ENCODE data around the gene FERMT1. TPM values are rescaled to one million over a fixed set of nuclear protein-coding genes. Genes with fewer than 3 reads are reported as not detected.

The FERMT1 gene
- total and polyA plus RNA-seq, 2 of the 13 experiments (the other 11 are each of a cell fraction or from before 2014, with no cell fraction given), result 15.8 to 29.5 TPM

DNA sequence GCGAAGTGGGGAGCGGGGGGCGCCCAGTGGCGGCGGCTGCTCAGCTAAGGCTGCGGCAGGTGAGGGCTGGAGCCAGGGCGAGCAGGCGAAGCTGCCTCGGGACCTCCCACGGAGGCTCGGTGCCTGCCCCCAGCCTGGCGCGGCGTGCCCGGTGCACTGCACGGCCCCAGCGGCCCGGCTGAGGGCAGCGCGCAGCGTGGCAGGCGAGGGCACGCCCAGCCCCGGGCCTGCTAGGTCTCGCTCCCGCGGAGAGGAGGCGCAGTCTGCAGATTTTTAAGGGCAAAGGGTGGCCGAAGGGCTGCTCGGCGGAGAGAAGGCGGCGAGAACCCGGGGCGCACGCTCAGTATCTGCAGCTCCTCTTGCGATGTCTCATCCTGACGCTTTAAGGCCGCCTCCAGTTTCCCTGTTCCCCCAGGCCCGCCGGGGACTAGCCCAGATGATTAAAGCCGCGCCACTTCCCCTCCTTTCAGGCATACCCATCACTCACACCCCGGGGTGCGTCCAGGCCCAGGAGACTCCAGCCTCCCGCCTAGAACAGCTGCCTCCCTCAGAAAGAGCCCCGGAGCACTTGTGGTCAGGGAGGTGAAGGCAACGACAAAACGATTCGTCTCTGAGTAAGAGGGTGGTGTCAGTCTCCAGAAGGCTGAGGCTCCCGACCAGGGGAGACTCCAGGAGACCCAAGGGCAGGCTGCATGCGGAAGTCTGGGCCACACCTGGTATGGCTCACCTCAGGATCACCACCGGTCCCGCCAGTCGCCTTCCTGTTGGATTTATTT is at the start of gene FERMT1 (continued):
- TF ChIP-seq ZNF557 (CRISPR knock-in tag; IDR thresholded peaks at IDR 0.05) (no peak; the same call in 1 of the 2 replicates), MAFK (conservative IDR thresholded peaks at IDR 0.05 in 1 of 2, IDR thresholded peaks at IDR 0.05 in 1 of 2; ENCODE audit: low read length in 2 of 2) (no peak), NFKB2 (CRISPR knock-in tag; IDR thresholded peaks at IDR 0.05; ENCODE audit: borderline replicate concordance) (peak; percentile 89; the same call in 1 of the 2 replicates), ZSCAN29 (CRISPR knock-in tag; conservative IDR thresholded peaks at IDR 0.05) (peak; percentile 70; the same call in 1 of the 2 replicates), SMAD9 (CRISPR knock-in tag; IDR thresholded peaks at IDR 0.05) (peak; percentile 80; the same call in 1 of the 2 replicates), MEF2D (CRISPR knock-in tag; IDR thresholded peaks at IDR 0.05) (peak; percentile 41; the same call in 1 of the 2 replicates), NR2C2 (CRISPR knock-in tag; IDR thresholded peaks at IDR 0.05; ENCODE audit: borderline replicate concordance) (peak; percentile 67; the same call in 1 of the 2 replicates), ZNF749 (CRISPR knock-in tag; IDR thresholded peaks at IDR 0.05; ENCODE audit: borderline replicate concordance) (no peak; the same call in 1 of the 2 replicates), ZNF75D (CRISPR knock-in tag; IDR thresholded peaks at IDR 0.05; ENCODE audit: borderline replicate concordance) (no peak), RXRA (CRISPR knock-in tag; IDR thresholded peaks at IDR 0.05) (peak; percentile 54), ZNF737 (CRISPR knock-in tag; IDR thresholded peaks at IDR 0.05; ENCODE audit: borderline replicate concordance) (peak; percentile 52; the same call in 1 of the 2 replicates), SRF (IDR thresholded peaks at IDR 0.05; ENCODE audit: low read depth, low read length) (no peak)
- TF ChIP-seq, protein P1, sequence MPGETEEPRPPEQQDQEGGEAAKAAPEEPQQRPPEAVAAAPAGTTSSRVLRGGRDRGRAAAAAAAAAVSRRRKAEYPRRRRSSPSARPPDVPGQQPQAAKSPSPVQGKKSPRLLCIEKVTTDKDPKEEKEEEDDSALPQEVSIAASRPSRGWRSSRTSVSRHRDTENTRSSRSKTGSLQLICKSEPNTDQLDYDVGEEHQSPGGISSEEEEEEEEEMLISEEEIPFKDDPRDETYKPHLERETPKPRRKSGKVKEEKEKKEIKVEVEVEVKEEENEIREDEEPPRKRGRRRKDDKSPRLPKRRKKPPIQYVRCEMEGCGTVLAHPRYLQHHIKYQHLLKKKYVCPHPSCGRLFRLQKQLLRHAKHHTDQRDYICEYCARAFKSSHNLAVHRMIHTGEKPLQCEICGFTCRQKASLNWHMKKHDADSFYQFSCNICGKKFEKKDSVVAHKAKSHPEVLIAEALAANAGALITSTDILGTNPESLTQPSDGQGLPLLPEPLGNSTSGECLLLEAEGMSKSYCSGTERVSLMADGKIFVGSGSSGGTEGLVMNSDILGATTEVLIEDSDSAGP (CRISPR knock-in tag; IDR thresholded peaks at IDR 0.05; ENCODE audit: borderline replicate concordance), result peak; percentile 96
- TF ChIP-seq, protein P2, sequence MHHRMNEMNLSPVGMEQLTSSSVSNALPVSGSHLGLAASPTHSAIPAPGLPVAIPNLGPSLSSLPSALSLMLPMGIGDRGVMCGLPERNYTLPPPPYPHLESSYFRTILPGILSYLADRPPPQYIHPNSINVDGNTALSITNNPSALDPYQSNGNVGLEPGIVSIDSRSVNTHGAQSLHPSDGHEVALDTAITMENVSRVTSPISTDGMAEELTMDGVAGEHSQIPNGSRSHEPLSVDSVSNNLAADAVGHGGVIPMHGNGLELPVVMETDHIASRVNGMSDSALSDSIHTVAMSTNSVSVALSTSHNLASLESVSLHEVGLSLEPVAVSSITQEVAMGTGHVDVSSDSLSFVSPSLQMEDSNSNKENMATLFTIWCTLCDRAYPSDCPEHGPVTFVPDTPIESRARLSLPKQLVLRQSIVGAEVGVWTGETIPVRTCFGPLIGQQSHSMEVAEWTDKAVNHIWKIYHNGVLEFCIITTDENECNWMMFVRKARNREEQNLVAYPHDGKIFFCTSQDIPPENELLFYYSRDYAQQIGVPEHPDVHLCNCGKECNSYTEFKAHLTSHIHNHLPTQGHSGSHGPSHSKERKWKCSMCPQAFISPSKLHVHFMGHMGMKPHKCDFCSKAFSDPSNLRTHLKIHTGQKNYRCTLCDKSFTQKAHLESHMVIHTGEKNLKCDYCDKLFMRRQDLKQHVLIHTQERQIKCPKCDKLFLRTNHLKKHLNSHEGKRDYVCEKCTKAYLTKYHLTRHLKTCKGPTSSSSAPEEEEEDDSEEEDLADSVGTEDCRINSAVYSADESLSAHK (CRISPR knock-in tag; IDR thresholded peaks at IDR 0.05; ENCODE audit: borderline replicate concordance), result no peak
- TF ChIP-seq, protein P3, sequence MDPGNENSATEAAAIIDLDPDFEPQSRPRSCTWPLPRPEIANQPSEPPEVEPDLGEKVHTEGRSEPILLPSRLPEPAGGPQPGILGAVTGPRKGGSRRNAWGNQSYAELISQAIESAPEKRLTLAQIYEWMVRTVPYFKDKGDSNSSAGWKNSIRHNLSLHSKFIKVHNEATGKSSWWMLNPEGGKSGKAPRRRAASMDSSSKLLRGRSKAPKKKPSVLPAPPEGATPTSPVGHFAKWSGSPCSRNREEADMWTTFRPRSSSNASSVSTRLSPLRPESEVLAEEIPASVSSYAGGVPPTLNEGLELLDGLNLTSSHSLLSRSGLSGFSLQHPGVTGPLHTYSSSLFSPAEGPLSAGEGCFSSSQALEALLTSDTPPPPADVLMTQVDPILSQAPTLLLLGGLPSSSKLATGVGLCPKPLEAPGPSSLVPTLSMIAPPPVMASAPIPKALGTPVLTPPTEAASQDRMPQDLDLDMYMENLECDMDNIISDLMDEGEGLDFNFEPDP (CRISPR knock-in tag; conservative IDR thresholded peaks at IDR 0.05), result 0 out of 2 replicates have a peak, but pooled peaks have one; percentile 9
- TF ChIP-seq, protein P4, sequence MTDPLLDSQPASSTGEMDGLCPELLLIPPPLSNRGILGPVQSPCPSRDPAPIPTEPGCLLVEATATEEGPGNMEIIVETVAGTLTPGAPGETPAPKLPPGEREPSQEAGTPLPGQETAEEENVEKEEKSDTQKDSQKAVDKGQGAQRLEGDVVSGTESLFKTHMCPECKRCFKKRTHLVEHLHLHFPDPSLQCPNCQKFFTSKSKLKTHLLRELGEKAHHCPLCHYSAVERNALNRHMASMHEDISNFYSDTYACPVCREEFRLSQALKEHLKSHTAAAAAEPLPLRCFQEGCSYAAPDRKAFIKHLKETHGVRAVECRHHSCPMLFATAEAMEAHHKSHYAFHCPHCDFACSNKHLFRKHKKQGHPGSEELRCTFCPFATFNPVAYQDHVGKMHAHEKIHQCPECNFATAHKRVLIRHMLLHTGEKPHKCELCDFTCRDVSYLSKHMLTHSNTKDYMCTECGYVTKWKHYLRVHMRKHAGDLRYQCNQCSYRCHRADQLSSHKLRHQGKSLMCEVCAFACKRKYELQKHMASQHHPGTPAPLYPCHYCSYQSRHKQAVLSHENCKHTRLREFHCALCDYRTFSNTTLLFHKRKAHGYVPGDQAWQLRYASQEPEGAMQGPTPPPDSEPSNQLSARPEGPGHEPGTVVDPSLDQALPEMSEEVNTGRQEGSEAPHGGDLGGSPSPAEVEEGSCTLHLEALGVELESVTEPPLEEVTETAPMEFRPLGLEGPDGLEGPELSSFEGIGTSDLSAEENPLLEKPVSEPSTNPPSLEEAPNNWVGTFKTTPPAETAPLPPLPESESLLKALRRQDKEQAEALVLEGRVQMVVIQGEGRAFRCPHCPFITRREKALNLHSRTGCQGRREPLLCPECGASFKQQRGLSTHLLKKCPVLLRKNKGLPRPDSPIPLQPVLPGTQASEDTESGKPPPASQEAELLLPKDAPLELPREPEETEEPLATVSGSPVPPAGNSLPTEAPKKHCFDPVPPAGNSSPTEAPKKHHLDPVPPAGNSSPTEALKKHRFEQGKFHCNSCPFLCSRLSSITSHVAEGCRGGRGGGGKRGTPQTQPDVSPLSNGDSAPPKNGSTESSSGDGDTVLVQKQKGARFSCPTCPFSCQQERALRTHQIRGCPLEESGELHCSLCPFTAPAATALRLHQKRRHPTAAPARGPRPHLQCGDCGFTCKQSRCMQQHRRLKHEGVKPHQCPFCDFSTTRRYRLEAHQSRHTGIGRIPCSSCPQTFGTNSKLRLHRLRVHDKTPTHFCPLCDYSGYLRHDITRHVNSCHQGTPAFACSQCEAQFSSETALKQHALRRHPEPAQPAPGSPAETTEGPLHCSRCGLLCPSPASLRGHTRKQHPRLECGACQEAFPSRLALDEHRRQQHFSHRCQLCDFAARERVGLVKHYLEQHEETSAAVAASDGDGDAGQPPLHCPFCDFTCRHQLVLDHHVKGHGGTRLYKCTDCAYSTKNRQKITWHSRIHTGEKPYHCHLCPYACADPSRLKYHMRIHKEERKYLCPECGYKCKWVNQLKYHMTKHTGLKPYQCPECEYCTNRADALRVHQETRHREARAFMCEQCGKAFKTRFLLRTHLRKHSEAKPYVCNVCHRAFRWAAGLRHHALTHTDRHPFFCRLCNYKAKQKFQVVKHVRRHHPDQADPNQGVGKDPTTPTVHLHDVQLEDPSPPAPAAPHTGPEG (CRISPR knock-in tag; IDR thresholded peaks at IDR 0.05), result peak; percentile 88
